NOMO-1 treated with DMSO at 0.1 percent for 48 hours (cell line): ENCODE results near the gene TNNC1.

Experiments
- DNase-seq: peaks from one replicate; lab custom pipeline; 2025; ENCODE audit not compliant: unreplicated experiment; lab: John Stamatoyannopoulos, UW

The TNNC1 gene

DNA sequence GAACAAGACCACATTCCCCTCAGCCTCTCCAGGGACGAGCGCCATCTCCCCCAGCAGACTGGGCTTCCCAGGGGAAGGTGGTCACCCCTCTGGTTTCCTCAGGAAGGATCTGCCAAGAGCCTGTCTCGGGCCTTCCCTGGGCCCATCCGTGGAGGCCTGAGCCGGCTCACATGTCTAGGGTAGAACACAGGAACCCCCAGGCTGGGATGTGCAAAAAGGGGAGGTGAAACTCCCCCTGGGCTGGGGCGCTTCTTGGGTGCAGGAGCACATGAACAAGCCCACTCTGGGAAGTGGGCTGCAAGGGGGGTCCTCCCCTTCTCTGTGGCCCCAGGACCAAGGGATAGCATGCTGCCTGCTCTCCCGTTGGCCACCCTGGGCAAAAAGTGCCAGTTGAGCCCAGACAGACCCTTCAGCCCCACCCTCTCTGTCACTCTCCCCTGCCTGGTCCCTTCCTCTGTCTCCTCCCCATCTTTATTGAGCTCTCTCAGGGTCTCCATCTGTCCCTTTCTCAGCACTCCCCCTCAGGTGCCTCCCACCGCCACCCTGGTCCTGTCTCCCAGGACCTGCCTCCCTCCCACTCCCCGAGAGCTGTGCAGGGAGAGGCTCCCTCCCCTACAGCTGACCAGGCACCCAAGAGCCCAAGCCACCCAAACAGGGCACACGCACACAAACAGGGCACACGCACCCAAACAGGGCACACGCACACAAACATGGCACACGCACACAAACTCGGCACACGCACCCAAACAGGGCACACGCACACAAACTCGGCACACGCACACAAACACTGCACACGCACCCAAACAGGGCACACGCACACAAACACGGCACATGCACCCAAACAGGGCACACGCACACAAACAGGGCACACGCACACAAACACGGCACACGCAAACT lies 9.8 kb downstream of the TNNC1 start:
- no peak for DNase-seq

DNA sequence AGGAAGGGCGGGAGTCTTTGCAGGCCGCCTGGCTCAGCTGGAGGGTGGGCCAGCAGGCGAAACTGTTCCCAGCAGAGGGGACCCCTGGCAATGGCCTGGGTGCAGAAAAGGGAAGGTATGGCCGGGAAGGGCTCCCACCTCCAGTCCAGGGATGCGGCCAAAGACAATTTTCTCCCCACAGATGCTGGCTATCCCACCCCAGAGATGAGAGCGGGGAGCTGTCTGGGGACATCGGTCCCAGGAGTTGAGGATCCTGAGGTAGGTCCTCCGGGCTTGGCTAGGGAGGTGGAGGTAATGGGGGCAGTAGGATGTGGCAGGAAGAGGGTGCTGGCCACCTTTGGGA lies 10.6 kb downstream of the TNNC1 start:
- DNase-seq = no peak

DNA sequence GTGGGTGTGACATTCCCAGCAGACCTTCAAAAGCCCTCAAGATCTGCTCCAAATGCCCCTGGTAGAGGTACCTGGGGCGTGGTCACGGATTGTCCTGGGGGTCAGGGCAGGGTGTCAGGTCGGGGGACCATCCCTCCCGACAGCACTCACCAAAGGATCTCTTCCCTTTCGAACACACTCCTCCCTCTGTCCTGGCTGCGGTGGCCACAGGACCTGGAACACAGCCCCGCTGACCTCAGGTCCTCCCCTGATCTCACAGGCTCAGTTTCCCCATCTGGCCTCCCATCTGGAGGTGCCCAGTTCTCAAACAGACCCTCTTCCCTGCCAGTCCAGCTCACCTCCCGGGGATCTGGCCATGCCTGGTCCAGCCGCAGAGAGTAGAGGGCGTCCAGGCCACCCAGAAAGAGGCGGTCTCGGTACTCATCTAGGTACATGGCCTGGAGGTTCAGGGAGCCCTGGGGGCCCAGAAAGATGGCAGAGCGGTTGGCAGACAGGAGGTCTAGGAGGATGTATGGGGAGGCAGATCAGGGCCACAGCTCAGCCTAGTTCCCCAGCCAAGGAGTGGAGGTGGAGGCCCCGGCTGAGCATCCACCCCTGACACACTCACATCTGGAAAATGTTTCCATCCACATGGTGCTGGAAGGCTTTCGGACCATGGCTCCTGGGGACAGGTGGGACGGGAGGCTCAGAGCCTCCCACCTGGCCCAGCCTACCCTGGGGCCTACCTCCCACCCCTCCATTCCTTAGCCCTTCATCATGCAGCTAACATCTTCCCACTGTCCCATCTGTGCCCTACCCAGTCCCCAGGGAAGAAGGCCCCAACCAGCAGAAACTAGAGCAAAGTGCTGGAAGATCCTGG lies 11.2 kb downstream of the TNNC1 start:
- no peak for DNase-seq

DNA sequence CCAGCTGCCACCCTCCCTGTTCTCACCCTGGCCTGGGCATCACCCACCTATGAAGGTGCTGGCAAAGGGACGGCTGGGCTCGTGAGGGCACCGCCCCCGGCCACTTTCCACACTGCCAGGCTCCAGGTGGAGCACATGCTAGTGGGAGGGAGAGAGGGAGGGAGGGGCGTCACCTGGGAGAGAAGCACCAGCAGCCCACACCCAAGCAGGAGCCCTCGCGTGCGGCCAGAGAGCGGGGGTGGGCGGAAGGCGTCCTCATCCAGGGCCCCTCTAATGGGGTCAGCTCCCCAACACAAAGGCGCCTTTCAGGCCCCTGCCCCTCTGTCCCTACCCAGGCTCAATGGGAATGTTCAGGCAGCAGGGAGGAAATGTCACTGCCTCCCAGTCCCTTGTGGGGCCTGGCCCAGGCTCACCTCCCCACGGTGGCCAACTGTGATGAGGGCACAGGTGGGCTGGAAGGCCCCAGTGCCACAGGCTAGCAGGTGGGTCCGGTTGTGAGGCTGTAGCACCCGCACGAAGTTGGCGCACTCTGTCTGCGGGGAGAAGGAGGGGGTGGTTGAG lies 12.0 kb downstream of the TNNC1 start:
- no peak for DNase-seq

DNA sequence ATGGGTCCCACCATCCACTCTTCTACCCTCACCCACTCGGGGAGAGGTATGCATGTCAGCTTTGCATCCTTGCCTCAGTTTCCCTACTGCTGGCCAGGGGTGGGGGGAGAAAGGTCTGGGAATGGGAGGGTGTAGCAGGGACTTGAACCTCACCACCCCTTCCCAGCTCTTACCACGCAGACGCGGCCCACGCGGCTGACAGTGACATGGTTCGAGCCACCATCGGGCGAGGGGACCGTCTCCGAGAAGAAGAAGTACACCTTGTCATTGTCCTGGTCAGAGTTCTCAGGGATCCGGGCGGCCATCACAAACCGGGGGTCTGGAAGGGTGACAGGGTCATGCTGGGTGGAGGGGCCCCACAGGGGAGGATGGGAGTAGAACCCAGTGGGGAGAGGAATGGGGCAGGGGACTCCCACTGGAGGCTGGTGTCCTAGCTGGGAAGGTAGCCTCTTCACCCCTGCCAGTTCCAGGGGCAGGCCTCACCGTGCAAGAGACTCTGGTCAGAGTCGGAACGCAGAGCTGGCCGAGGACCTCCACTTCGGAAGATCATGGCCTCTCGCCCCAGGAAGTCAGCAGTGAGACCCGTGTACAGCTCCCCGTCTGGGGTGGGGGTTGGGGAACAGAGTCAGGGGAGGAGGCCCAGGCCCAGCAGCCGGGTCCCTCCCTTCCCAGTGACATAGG lies 12.6 kb downstream of the TNNC1 start:
- no peak for DNase-seq

DNA sequence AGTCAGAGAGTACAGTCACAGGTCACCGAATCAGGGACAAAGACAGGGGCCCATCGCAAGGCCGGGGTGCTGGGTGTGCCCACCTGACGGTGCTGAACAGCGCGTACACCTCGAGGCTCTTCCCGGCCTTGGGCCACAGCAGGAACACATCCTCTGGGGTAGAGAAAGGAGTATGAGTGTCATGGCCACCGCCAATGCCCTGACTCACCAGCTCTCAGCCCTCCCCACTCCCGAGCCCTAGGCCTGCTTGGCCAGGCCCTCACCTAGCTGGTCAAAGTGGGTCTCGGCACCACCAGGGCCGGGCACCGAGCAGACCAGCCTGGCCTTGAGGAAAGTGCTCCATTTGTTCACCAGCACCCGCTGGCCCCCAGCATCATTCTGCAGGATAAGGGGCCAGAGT lies 13.2 kb downstream of the TNNC1 start:
- DNase-seq = no peak

DNA sequence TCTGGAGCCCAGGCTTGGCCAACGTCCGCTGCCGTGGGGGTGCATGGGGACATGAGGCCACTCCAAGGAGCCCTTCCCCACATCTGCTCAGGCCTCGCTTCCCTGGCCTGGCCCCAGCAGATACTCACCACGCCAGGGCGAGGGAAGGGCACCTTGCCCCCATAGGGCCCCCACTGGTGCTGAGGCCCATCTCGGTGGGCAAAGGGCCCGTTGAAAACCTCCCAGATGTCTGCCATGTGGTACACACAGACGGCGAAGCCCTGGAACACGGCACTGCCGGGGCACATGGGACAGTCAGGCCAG lies 13.6 kb downstream of the TNNC1 start:
- no peak for DNase-seq

DNA sequence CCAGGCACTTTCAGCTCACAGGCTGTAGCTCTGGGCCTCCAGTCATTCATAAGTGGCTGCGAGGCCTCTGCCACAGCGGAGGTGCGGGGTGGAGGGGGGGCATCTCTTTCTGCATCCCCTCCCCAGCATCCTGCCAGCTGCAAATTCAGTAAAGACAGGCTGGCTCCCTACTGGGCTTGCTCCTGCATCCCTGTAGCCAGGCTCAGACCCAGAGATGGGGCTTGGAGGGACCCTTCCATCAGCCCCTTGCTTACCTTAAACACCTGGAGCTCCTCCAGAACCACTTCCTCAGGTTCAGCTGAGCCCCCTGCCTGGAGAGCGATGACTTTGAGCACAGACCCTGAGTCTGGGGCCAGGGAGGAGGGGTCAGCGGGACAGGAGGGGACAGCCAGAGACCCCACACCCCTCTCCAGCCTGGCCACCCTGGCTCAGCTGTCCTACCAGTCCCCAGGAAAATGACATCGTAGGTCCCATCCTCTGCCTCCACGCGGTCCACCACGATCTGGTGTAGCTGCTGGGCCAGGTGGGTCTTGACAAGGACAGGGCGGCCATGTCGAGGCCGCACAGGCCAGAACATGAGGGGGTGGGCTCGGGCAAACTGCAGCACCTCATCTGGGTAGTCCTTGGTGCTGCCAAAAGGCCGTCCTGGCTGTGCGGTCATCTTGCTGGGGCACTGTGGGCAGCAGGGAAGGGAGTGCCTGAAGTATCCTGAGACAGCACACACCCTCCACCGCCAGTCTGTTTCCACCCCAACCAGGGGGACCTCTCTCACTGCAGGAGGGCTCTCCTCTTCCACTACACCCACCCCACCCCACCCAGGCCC lies 14.2 kb downstream of the TNNC1 start:
- DNase-seq = no peak

DNA sequence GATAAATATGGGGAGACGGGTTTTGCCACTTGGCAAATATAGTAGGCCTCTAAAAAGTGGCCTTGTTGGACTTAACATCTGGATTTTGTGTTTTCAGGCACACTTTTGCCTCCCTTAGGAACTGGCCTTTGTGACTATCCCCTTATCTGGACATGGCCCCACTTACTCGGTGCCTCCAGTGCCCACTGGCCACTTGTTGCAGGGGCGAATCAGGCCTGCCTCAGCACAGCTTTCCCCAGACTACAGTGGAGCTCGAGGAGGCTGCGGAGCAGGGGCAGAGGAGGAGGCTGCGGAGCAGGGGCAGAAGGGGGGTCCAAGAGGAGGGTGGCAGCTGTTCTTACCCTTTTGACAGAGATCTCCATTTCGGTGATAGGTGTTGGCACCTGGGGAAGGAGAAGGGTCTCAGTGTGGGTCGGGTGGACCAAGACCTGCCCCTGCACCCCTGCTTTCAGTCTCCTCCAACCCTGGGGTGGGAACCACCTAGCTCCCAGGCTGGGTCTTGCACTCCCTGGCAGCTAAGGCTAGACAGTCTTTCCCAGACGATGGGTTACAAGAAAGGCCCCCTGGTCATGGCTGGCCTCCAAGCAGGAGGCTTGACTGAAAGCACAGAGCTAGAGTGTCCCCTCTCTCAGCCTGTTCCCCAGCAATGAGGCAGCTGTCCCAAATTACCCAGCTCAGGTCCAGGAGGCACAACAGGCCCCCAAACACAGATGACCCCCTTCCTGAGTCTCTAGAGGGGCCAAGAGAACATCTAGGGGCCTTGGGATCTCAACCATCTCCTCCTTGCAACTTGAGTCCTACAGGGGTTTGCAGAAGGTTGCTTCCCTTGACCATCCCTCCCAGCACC lies 15.0 kb downstream of the TNNC1 start:
- DNase-seq = no peak

DNA sequence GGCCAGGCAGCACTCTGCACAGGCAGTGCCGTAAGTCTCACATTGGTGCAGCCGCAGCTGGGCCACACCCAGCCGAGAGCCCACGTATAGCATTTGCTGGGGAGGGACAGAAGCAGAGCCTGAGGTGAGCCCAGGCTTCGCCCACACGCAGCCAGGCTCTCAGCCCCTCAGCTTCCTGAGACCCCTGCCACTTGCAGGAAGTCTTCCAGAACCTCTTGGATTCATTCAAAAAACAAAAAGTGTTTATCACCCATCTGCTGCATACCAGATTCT lies 15.8 kb downstream of the TNNC1 start:
- no peak for DNase-seq

DNA sequence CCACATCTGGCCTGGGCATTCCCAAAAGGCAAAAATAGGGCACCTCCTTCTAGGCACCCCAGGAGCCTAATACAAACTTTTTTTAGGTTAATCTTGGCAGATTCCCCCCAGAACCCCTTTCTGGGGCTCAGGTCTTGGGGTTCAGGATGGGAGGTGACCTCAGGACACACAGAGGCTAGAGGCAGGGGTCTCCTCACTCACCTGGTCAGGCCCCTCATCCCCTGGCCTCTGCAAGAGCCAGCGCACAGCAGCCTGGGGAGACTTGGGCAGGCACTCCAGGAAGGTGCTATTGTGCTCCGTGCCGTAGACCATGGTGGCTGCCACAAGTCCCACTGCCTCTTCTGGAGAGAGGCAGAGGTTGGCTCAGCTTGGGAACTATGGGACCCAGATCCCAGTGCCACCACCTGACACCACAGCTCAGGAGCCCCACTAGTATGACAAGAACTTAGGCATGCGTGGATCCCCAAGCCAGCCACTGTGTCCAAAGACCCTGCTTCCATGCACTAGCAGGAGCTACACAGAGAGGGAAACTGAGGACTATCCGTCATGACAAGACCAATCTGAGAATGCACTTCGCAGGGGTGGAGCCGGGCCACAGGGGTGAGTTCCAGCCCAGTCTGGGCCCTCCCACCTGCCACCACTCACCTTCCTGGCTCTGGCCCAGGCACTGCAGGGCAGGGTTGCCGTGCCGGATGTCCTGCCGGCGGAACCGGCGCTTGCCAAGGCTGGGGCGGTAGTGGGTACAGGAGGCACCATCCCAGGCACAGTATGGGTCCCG lies 16.3 kb downstream of the TNNC1 start:
- DNase-seq = no peak

DNA sequence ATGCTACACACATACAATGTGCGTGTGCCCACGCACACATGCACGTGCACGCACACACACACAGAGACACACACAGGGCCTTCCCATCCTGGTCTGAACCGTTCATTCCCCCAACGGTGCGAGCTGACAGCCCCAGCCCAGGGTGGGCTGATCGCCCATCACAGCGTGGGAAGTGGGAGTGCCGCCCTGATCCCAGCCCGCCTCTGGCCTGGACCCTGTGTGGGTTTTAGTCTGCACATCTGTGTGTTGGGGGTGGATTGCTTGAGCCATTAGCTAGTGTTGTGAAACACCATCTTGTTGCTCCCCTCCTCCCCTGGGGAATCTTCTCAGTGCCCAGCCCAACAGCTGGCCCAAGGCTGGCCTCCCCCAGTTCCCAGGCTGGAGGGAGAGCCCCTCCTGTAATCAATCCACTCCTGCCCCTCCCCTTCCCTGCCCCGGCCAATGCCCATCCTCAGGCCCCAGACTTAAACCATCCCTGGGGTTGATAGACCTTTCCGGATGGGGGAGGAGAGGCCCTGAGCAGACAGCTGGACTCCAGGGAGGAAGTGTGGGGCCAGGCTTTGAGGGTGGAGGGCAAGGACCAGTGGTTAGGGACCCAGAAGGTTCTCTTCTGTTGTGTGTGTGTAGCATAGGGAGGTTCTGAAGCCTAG lies 17.2 kb downstream of the TNNC1 start:
- DNase-seq = peak; percentile 59

DNA sequence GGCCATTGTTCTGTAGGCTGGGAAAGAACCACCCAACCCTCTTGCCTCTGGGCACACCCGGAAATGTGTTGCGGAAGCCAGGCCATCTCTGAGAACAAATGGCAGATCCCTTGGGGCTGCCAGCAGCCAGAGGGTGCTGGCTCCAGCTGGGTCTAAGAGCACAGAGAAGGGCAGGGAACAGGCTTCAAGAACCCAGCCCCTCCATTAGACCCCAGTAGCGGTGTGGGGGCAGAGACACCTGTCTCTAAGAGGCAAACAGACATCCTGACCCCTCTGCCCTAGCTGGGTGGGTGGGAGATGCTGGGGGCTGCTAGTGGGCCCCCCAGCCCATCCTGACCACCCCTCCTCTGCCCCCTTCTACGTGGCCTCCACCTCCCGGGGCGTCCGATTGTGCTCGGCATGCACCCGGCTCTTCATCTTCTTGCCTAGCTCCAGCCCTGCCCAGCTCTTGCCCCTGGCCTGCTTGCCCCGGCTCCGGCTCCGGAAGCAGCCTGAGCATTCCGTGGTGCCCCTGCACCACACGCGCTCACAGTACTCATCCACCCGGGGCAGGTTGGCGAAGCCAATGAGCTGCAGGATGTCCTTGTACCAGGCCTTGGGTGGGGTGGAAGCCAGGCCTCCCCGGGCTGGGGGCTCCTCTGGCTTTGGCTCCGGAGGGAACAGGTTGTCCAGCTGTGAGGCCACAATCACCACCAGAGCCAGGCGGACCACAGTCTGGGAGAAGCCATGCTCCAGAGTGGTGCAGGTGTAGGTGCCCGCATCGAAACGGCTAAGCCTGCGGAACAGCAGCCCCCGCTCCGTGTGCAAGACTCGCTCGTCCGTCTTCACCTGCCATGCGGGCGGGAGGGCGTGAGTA lies 18.4 kb downstream of the TNNC1 start:
- DNase-seq = no peak

DNA sequence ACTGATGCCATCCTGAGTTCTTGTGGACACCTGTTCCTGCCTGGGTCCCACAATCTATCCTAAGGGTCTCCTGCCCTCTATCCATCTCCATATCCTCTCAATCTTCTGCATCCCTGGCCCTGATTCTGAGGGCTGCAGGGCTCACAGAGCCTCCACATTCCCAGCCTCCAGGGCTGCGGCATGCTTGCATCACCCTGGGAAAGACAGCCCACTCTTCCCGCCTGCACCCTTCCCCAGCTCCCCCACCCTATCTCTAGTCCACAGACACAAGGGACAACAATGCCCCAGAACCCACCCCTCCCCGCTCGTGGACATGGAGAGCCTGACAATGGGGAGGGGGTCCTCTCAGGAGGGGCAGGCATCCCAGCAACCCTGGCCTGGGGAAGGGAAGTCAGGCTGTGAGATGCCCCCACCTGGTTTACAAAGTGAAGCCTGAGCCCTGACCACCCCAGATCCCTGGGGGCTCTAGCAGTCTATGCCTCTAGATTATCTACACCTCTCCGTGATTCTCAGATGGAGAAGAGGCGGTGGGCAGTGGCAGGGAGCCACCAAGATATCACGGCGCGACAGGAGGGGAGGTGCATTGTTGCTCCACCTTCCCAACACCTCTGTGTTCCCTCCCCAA lies 19.2 kb downstream of the TNNC1 start:
- DNase-seq = no peak

DNA sequence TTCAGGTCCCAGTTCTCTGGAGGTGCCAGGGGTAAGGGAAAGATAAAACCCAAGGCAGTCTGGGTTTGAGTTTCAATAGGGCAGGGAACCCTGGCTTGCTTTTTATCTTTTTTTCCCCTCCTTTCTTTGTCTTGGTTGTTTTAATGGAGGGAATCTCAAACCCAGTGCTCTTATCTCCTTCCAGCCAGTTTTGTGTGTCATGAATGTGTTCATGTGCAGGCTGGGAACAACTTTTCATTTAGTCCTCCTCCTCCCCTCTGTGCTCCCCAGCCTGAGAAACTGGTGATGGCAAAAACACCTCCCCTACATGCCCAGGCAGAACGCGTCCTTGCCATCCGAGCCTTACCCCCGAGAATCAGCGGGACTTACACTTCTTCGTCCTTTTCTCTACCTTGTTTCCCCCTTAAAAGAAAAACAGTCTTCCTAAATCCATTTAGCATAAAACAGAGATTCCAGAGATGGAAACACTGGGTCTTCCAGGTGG lies 19.8 kb downstream of the TNNC1 start:
- DNase-seq = no peak

DNA sequence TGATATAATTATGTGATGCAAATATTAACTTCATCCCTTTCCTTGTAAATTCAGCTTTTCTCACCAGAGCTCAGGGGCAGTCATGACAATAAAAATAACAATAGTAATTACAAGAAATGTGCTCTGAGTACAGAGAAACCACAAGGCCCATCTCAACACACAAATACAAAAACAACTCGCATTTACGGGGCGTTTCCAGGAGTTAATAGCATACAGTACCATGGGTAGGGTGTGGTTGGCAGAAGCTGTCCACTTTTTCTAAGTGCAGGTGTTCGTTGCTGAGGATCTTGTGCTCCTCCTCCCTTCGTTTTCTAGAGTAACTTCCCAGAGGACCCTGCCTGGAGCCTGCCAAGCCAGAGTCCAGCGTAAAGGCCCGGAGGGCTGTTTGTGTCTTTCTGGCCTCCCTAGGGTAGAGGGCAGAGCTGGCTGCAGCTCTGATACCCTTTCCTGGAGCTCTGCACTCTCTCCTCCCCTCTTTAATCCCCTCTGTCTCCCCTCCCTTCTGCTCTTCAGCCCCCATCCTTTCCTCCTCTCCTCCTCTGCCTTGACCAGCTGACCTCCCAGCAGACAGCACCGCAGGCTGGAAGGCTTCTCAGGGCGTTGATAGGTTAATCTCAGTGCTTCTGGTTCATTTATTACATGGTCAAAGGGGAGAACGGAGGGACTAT lies 20.4 kb downstream of the TNNC1 start:
- no peak for DNase-seq

DNA sequence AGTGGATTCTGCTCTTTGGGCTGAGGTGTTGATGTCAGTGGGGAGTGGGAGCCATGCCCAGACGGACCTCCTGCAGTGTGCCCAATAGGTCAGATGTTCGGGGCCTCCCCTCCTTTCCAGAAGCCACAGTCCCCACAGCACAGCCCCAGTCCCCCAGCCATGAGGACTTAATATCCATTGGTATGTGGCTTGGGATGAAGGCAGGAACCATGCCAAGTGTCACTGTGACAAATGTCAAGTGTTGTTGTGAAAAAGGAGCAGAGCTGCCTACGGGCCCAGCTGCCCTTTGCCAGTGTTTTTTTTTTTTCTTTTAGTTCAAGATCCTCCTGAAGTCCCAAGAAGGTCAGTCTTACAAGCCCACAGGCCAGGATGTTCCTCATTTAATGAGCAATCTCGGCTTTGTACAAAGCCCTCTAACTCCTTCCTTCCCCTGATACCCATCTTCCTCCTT lies 21.1 kb downstream of the TNNC1 start:
- DNase-seq = peak; percentile 32
